HEK293 (cell line): Measurements from ENCODE around the gene DIPK1C.

Source experiments
- ELK4 ChIP-seq: IDR thresholded peaks from 2 replicates; pipeline ENCODE4 v1.6.1; 2011; ENCODE audit warnings: mild to moderate bottlenecking, low read depth, low read length, borderline replicate concordance
- PATZ1 ChIP-seq: fragments of 450-650 bp; formaldehyde crosslinking; IDR thresholded peaks from 2 replicates; pipeline ENCODE4 v1.5.1; 2016; ENCODE audit warnings: missing biosample characterization, missing genetic modification characterization
- SETDB1 ChIP-seq: IDR thresholded peaks from one replicate; pipeline ENCODE4 v1.6.1; 2017; ENCODE audit warnings: mild to moderate bottlenecking, low read length, moderate library complexity, mixed read lengths; ENCODE audit not compliant: insufficient read length
- TRIM28 ChIP-seq: IDR thresholded peaks from 2 replicates; pipeline ENCODE4 v1.6.1; 2011; ENCODE audit warnings: low read length, control low read depth, borderline replicate concordance
- ZBTB17 ChIP-seq: fragments of 450-650 bp; formaldehyde crosslinking; IDR thresholded peaks from 2 replicates; pipeline ENCODE4 v1.5.1; 2016; ENCODE audit warnings: missing biosample characterization, missing genetic modification characterization
- ZBTB20 ChIP-seq: fragments of 450-650 bp; formaldehyde crosslinking; IDR thresholded peaks from 2 replicates; pipeline ENCODE4 v1.5.1; 2016; ENCODE audit warnings: missing biosample characterization, missing genetic modification characterization
- ZBTB49 ChIP-seq: fragments of 450-650 bp; formaldehyde crosslinking; IDR thresholded peaks from 2 replicates; pipeline ENCODE4 v1.5.1; 2016; ENCODE audit warnings: missing biosample characterization, missing genetic modification characterization, low read depth
- ZBTB6 ChIP-seq: fragments of 450-650 bp; formaldehyde crosslinking; IDR thresholded peaks from 2 replicates; pipeline ENCODE4 v1.5.1; 2017; ENCODE audit warnings: missing biosample characterization, missing genetic modification characterization
- ZEB2 ChIP-seq: fragments of 450-650 bp; formaldehyde crosslinking; IDR thresholded peaks from 2 replicates; pipeline ENCODE4 v1.5.1; 2016; ENCODE audit warnings: missing biosample characterization, missing genetic modification characterization
- ZNF114 ChIP-seq: fragments of 450-650 bp; formaldehyde crosslinking; IDR thresholded peaks from 2 replicates; pipeline ENCODE4 v1.5.0; 2017; ENCODE audit warnings: missing biosample characterization, missing genetic modification characterization
- ZNF16 ChIP-seq: fragments of 450-650 bp; formaldehyde crosslinking; IDR thresholded peaks from 2 replicates; pipeline ENCODE4 v1.5.1; 2016; ENCODE audit warnings: low read depth, missing biosample characterization, missing genetic modification characterization
- ZNF175 ChIP-seq: fragments of 450-650 bp; formaldehyde crosslinking; IDR thresholded peaks from 2 replicates; pipeline ENCODE4 v1.5.1; 2016; ENCODE audit warnings: missing biosample characterization, missing genetic modification characterization
- ZNF19 ChIP-seq: fragments of 450-650 bp; formaldehyde crosslinking; IDR thresholded peaks from 2 replicates; pipeline ENCODE4; 2016; ENCODE audit warnings: missing biosample characterization, missing genetic modification characterization, low read depth
- ZNF239 ChIP-seq: fragments of 450-650 bp; formaldehyde crosslinking; IDR thresholded peaks from 2 replicates; pipeline ENCODE4 v1.5.1; 2016; ENCODE audit warnings: missing biosample characterization, missing genetic modification characterization
- ZNF248 ChIP-seq: fragments of 450-650 bp; formaldehyde crosslinking; IDR thresholded peaks from 2 replicates; pipeline ENCODE4 v1.5.1; 2017; ENCODE audit warnings: missing biosample characterization, missing genetic modification characterization
- ZNF26 ChIP-seq: fragments of 450-650 bp; formaldehyde crosslinking; IDR thresholded peaks from 2 replicates; pipeline ENCODE4 v1.5.1; 2016; ENCODE audit warnings: missing biosample characterization, missing genetic modification characterization
- ZNF274 ChIP-seq, 2 experiments: fragments of 200-500 bp in 1 of 2; fragments of 450-650 bp in 1 of 2; sonication (Bioruptor generic) in 1 of 2; formaldehyde crosslinking in 1 of 2; IDR thresholded peaks; 2 replicates each; pipeline versions ENCODE4 v1.5.1 to v1.6.1; 2014 to 2016; ENCODE audit warnings: borderline replicate concordance in 1 of 2, inconsistent platforms in 1 of 2, low read length in 1 of 2, missing biosample characterization in 1 of 2, missing genetic modification characterization in 1 of 2
- ZNF292 ChIP-seq: fragments of 450-650 bp; formaldehyde crosslinking; IDR thresholded peaks from 2 replicates; pipeline ENCODE4 v1.5.1; 2016; ENCODE audit warnings: low read depth, missing biosample characterization, missing genetic modification characterization, borderline replicate concordance
- ZNF311 ChIP-seq: fragments of 450-650 bp; formaldehyde crosslinking; IDR thresholded peaks from 2 replicates; pipeline ENCODE4 v1.5.1; 2017; ENCODE audit warnings: missing biosample characterization, missing genetic modification characterization, borderline replicate concordance
- ZNF366 ChIP-seq: fragments of 450-650 bp; formaldehyde crosslinking; conservative IDR thresholded peaks from 2 replicates; pipeline ENCODE4 v1.5.1; 2016; ENCODE audit warnings: missing biosample characterization, missing genetic modification characterization
- ZNF404 ChIP-seq: fragments of 450-650 bp; formaldehyde crosslinking; IDR thresholded peaks from 2 replicates; pipeline ENCODE4 v1.5.1; 2017; ENCODE audit warnings: missing biosample characterization, missing genetic modification characterization
- ZNF548 ChIP-seq: fragments of 450-650 bp; formaldehyde crosslinking; IDR thresholded peaks from 2 replicates; pipeline ENCODE4 v1.5.1; 2016; ENCODE audit warnings: missing biosample characterization, missing genetic modification characterization
- ZNF624 ChIP-seq: fragments of 450-650 bp; formaldehyde crosslinking; IDR thresholded peaks from 2 replicates; pipeline ENCODE4 v1.5.1; 2017; ENCODE audit warnings: missing biosample characterization, missing genetic modification characterization
- ZNF639 ChIP-seq: fragments of 450-650 bp; formaldehyde crosslinking; IDR thresholded peaks from 2 replicates; pipeline ENCODE4 v1.5.1; 2016; ENCODE audit warnings: missing biosample characterization, missing genetic modification characterization
- ZNF777 ChIP-seq: fragments of 450-650 bp; formaldehyde crosslinking; IDR thresholded peaks from 2 replicates; pipeline ENCODE4 v1.5.1; 2017; ENCODE audit warnings: missing biosample characterization, missing genetic modification characterization, borderline replicate concordance
- ZXDB ChIP-seq: fragments of 450-650 bp; formaldehyde crosslinking; IDR thresholded peaks from 2 replicates; pipeline ENCODE4 v1.5.1; 2016; ENCODE audit warnings: missing biosample characterization, missing genetic modification characterization

The DIPK1C gene

GRCh38 chr18:74495581-74496507, 38.7 kb upstream of the DIPK1C start, which contains the start of gene CNDP2 (continued):
- TF ChIP-seq ZBTB6 (no peak), ZNF639 (tag by site-specific recombination) (peak; percentile 10; the same call in 1 of the 2 replicates), ZNF26 (tag by site-specific recombination) (no peak), ZNF404 (tag by site-specific recombination) (no peak), ZNF311 (tag by site-specific recombination) (no peak), ZNF16 (no peak), ZNF239 (tag by site-specific recombination) (no peak), ZEB2 (peak; percentile 75; the same call in 1 of the 2 replicates), TRIM28 (no peak), ZBTB20 (tag by site-specific recombination) (no peak), ELK4 (no peak; the same call in 1 of the 2 replicates), ZNF366 (tag by site-specific recombination) (no peak), ZXDB (tag by site-specific recombination) (peak; percentile 46; the same call in 1 of the 2 replicates), ZNF292 (no peak), SETDB1 (no peak), ZBTB49 (no peak), ZNF548 (tag by site-specific recombination) (no peak), ZNF624 (no peak), ZNF248 (tag by site-specific recombination) (no peak), ZNF274 (IDR thresholded peaks at IDR 0.05; ENCODE audit: low read length) (no peak), ZNF274 (tag by site-specific recombination; IDR thresholded peaks at IDR 0.05; ENCODE audit: borderline replicate concordance) (no peak), ZNF19 (tag by site-specific recombination) (no peak), PATZ1 (tag by site-specific recombination) (peak; percentile 66), ZNF777 (0 out of 2 replicates have a peak, but pooled peaks have one; percentile 9), ZNF114 (tag by site-specific recombination) (no peak), ZNF175 (no peak), ZBTB17 (tag by site-specific recombination) (peak; percentile 26; the same call in 1 of the 2 replicates)
